H1 (cell line): ENCODE results near the gene CAPN3. TPM values are rescaled to one million over a fixed set of nuclear protein-coding genes. Genes with fewer than 3 reads are reported as not detected.

Experiments used
- CTCF ChIA-PET: fragments of 300-600 bp; sonication (Branson Sonifier 250); formaldehyde crosslinking; loops from one replicate; lab custom pipeline; 2021; ENCODE audit not compliant: partially characterized antibody; lab: Charles Lee
- POLR2A ChIA-PET: fragments of 300-600 bp; sonication (Branson Sonifier 250); formaldehyde crosslinking; loops from one replicate; lab custom pipeline; 2021; ENCODE audit warnings: inconsistent platforms; ENCODE audit not compliant: partially characterized antibody; lab: Charles Lee
- DNase-seq, 2 experiments: peaks; one replicate each; pipeline versions ENCODE4 v3.0.0 to v3.0.0-alpha.2; 2010 to 2022; ENCODE audit warnings: low spot score in 2 of 2, low read depth in 1 of 2, mixed read lengths in 1 of 2
- FAIRE-seq: peaks from 2 replicates; lab custom pipeline; 2011; peaks lifted over from hg19 to GRCh38; lab: Jason Lieb, UNC
- H2AFZ ChIP-seq: 2 replicates; pipeline ENCODE4 v1.8.1; 2012; ENCODE audit warnings: low read length, inconsistent platforms
- H2AK5ac ChIP-seq: 2 replicates; pipeline ENCODE4 v1.6.1; 2013; ENCODE audit warnings: low read depth, low read length
- H2BK120ac ChIP-seq: replicated peaks from 2 replicates; pipeline ENCODE3; 2013; ENCODE audit warnings: low read depth, low read length, inconsistent platforms
- H2BK12ac ChIP-seq: 2 replicates; pipeline ENCODE4 v1.6.1; 2013; ENCODE audit warnings: low read depth, low read length
- H2BK15ac ChIP-seq: 2 replicates; pipeline ENCODE4 v1.6.1; 2013; ENCODE audit warnings: low read length
- H2BK20ac ChIP-seq: 2 replicates; pipeline ENCODE4 v1.6.1; 2013; ENCODE audit warnings: low read length
- H2BK5ac ChIP-seq: 2 replicates; pipeline ENCODE4 v1.6.1; 2013; ENCODE audit warnings: low read depth, low read length
- H3K14ac ChIP-seq: 2 replicates; pipeline ENCODE4 v1.6.1; 2013; ENCODE audit warnings: inconsistent platforms; ENCODE audit not compliant: insufficient read length
- H3K18ac ChIP-seq: 2 replicates; pipeline ENCODE4 v1.6.1; 2013; ENCODE audit warnings: low read length; ENCODE audit errors: extremely low read depth
- H3K23ac ChIP-seq: 2 replicates; pipeline ENCODE4 v1.6.1; 2013; ENCODE audit warnings: inconsistent platforms; ENCODE audit not compliant: insufficient read length
- H3K23me2 ChIP-seq: 2 replicates; pipeline ENCODE4 v1.6.1; 2013; ENCODE audit warnings: low read depth, low read length
- H3K27ac ChIP-seq: 2 replicates; pipeline ENCODE4 v1.6.1; 2011; ENCODE audit warnings: low read depth, low read length, inconsistent platforms
- H3K27me3 ChIP-seq, 4 experiments: replicated peaks in 1 of 4; 1 replicate in 1 of 4; 2 replicates in 3 of 4; pipeline versions ENCODE4 v1.6.1 to v1.8.1; 2011 to 2013; ENCODE audit warnings: low read length in 3 of 4, mild to moderate bottlenecking in 3 of 4, inconsistent platforms in 2 of 4, mixed read lengths in 2 of 4, moderate library complexity in 1 of 4; ENCODE audit not compliant: control insufficient read depth in 3 of 4, insufficient read depth in 3 of 4; ENCODE audit errors: extremely low read depth in 1 of 4
- H3K36me3 ChIP-seq, 4 experiments: 2 replicates each; pipeline versions ENCODE4 v1.6.1 to v1.8.1; 2011 to 2013; ENCODE audit warnings: mild to moderate bottlenecking in 4 of 4, low read length in 3 of 4, moderate library complexity in 2 of 4, control low read depth in 1 of 4, inconsistent platforms in 1 of 4; ENCODE audit not compliant: insufficient read depth in 4 of 4, control insufficient read depth in 2 of 4
- H3K4ac ChIP-seq: replicated peaks from 2 replicates; pipeline ENCODE3; 2013; ENCODE audit warnings: low read length, low read depth, mixed read lengths, inconsistent platforms; ENCODE audit not compliant: insufficient read length
- H3K4me1 ChIP-seq, 4 experiments: replicated peaks in 1 of 4; 1 replicate in 1 of 4; 2 replicates in 3 of 4; pipeline versions ENCODE4 v1.6.1 to v1.8.1; 2011 to 2013; ENCODE audit warnings: low read length in 3 of 4, inconsistent platforms in 2 of 4, mixed read lengths in 1 of 4; ENCODE audit not compliant: insufficient read depth in 4 of 4, control insufficient read depth in 3 of 4
- H3K4me2 ChIP-seq, 2 experiments: 2 replicates each; pipeline versions ENCODE4 v1.6.1 to v1.8.1; 2011 to 2013; ENCODE audit warnings: low read depth in 2 of 2, low read length in 2 of 2, control low read depth in 1 of 2, inconsistent platforms in 1 of 2, mild to moderate bottlenecking in 1 of 2; ENCODE audit not compliant: insufficient read depth in 1 of 2
- H3K4me3 ChIP-seq, 4 experiments: fragments of 200-600, 300-600 bp in 1 of 4; sonication (generic), shearing (Covaris generic), sonication (Bioruptor Twin) in 1 of 4; 2 replicates each; pipeline versions ENCODE4 v1.5.1 to v1.8.1; 2011 to 2016; ENCODE audit warnings: low read length in 4 of 4, low read depth in 3 of 4, control low read depth in 2 of 4, inconsistent platforms in 2 of 4, mild to moderate bottlenecking in 2 of 4, mixed read lengths in 1 of 4, moderate library complexity in 1 of 4; ENCODE audit not compliant: insufficient read depth in 2 of 4; ENCODE audit errors: extremely low read depth in 1 of 4
- H3K56ac ChIP-seq: replicated peaks from 2 replicates; pipeline ENCODE3; 2013; ENCODE audit warnings: low read depth, mild to moderate bottlenecking, mixed read lengths, low read length, inconsistent platforms; ENCODE audit not compliant: insufficient read length
- H3K79me1 ChIP-seq: 2 replicates; pipeline ENCODE4 v1.6.1; 2013; ENCODE audit warnings: low read depth, low read length, control low read depth
- H3K79me2 ChIP-seq, 2 experiments: 2 replicates each; pipeline versions ENCODE4 v1.6.1 to v1.8.1; 2012 to 2013; ENCODE audit warnings: low read length in 2 of 2, mild to moderate bottlenecking in 2 of 2, inconsistent platforms in 1 of 2; ENCODE audit not compliant: insufficient read depth in 2 of 2, control insufficient read depth in 1 of 2
- H3K9ac ChIP-seq, 4 experiments: replicated peaks in 1 of 4; 1 replicate in 1 of 4; 2 replicates in 3 of 4; pipeline versions ENCODE4 v1.6.1 to v1.8.1; 2011 to 2013; ENCODE audit warnings: low read depth in 3 of 4, low read length in 3 of 4, control low read depth in 2 of 4, mild to moderate bottlenecking in 2 of 4, moderate library complexity in 2 of 4, inconsistent platforms in 1 of 4; ENCODE audit errors: extremely low read depth in 1 of 4
- H3K9me3 ChIP-seq, 2 experiments: 2 replicates each; pipeline versions ENCODE4 v1.6.1 to v1.8.1; 2012 to 2013; ENCODE audit warnings: mild to moderate bottlenecking in 2 of 2, moderate library complexity in 2 of 2, control low read depth in 1 of 2, inconsistent platforms in 1 of 2, low read depth in 1 of 2, low read length in 1 of 2, mixed read lengths in 1 of 2; ENCODE audit not compliant: insufficient read depth in 2 of 2
- H4K20me1 ChIP-seq, 2 experiments: replicated peaks in 1 of 2; 2 replicates each; pipeline versions ENCODE3 to v1.8.1; 2011 to 2013; ENCODE audit warnings: inconsistent platforms in 2 of 2, low read length in 2 of 2, mild to moderate bottlenecking in 1 of 2; ENCODE audit not compliant: insufficient read depth in 2 of 2, control insufficient read depth in 1 of 2
- H4K5ac ChIP-seq: 2 replicates; pipeline ENCODE4 v1.6.1; 2013; ENCODE audit warnings: low read length, low read depth, mixed read lengths, inconsistent platforms; ENCODE audit not compliant: insufficient read length
- H4K8ac ChIP-seq: 2 replicates; pipeline ENCODE4 v1.8.0; 2013; ENCODE audit warnings: mild to moderate bottlenecking, moderate library complexity, low read length, inconsistent platforms; ENCODE audit not compliant: insufficient read depth; ENCODE audit errors: extremely low read depth
- H4K91ac ChIP-seq: replicated peaks from 2 replicates; pipeline ENCODE3; 2013; ENCODE audit warnings: low read length, mixed read lengths, inconsistent platforms; ENCODE audit not compliant: insufficient read length
- RXRA ChIP-seq: IDR thresholded peaks from 2 replicates; pipeline ENCODE4 v1.6.1; 2011; ENCODE audit warnings: low read depth, mild to moderate bottlenecking, low read length, moderate library complexity; ENCODE audit not compliant: insufficient read depth
- TBP ChIP-seq: IDR thresholded peaks from 2 replicates; pipeline ENCODE4 v1.6.1; 2011; ENCODE audit warnings: low read depth, low read length, improper control_type of control experiment
- polyA plus RNA-seq, 7 experiments: library from polyadenylated mRNA; depleted of rRNA in 3 of 7; stranded (reverse) in 5 of 7; unstranded in 2 of 7; fragments of >200 nt in 5 of 7; fragments of 200-250 nt in 2 of 7; gene quantifications; 1 replicate in 5 of 7; 2 replicates in 1 of 7; 4 replicates in 1 of 7; pipeline versions ENCODE4 v1.2.1 to v1.2.3, GENCODE V29; 2011 to 2013; ENCODE audit warnings: missing spikeins in 2 of 7, mixed read lengths in 2 of 7
- total RNA-seq: library from RNA; stranded (reverse); fragmentation: NEBNext Ultra II Directional; extraction: Animal tissue kit (Norgen Biotek cat#: 25700); gene quantifications from 2 replicates; pipeline ENCODE4 v1.2.1, GENCODE V29; 2021

CAPN3 gene
- total and polyA plus RNA-seq, 2 of the 8 experiments (the other 6 are each of a cell fraction or from before 2014, with no cell fraction given) = 0.80 to 2.1 TPM

DNA sequence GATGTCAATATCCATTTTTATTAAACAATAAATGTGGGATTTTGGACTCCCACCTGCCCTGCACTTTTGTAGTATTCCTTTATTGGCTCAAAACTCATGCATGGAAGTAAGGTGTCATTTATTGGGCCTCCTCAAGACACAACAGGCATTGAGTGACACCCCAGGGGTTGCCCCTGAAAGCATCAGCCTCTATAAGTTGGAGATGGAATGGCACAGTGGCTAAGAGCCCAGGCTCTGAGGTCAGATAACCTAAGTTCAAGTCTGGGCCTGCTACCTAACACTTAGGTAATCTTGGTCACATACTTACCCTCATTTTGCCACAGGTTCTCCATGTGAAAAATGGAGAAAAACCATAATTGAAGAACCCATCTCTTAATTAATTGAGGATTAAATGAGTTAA, 4.6 kb downstream of the CAPN3 start:
- no peaks in the 10 kb centered on the region for H3K79me2 ChIP-seq
- H3K18ac ChIP-seq = peak overlapping the region; percentile 40
- H3K79me1 ChIP-seq = no peaks in the 10 kb centered on the region
- no peak overlapping the region for H2BK15ac ChIP-seq
- DNase-seq (no peak), FAIRE-seq (no peak)
- no peak overlapping the region for H3K9ac ChIP-seq
- no peak overlapping the region for H3K27ac ChIP-seq
- H2BK120ac ChIP-seq = peak overlapping the region; percentile 62
- peak overlapping the region; percentile 80; the same call in 1 of the 2 replicates for H2BK20ac ChIP-seq
- peak overlapping the region; percentile 80; the same call in 1 of the 2 replicates for H2BK5ac ChIP-seq
- H4K8ac ChIP-seq = no peak overlapping the region
- H3K4me1 ChIP-seq = peaks cover 0 to 10% (median 5%) of the 10 kb centered on the region in 4 experiments; a peak in 5 of 7 replicates
- H4K5ac ChIP-seq = no peak overlapping the region
- H3K9me3 ChIP-seq = peaks cover 0 to 2% of the 10 kb centered on the region in 2 experiments; a peak in 2 of 4 replicates
- TF ChIP-seq TBP = peak; percentile 85
- TF ChIP-seq RXRA = no peak
- ChIA-PET CTCF (no interaction called here), POLR2A (no interaction called here)
- H3K4me2 ChIP-seq = peak overlapping the region in 1 of 2 experiments; percentile 15; a peak in 2 of 4 replicates
- H3K27me3 ChIP-seq = no peaks in the 10 kb centered on the region; a peak in 4 of 7 replicates
- no peak overlapping the region for H3K14ac ChIP-seq
- H4K20me1 ChIP-seq = no peaks in the 10 kb centered on the region
- no peak overlapping the region for H4K91ac ChIP-seq
- no peaks in the 10 kb centered on the region for H3K36me3 ChIP-seq
- H3K23me2 ChIP-seq = no peaks in the 10 kb centered on the region
- peak overlapping the region; percentile 23; the same call in 1 of the 2 replicates for H2BK12ac ChIP-seq
- H3K4me3 ChIP-seq = no peak overlapping the region
- no peak overlapping the region for H2AFZ ChIP-seq
- no peak overlapping the region for H3K56ac ChIP-seq
- H3K23ac ChIP-seq = no peak overlapping the region
- H3K4ac ChIP-seq = no peak overlapping the region
- H2AK5ac ChIP-seq = 0 out of 2 replicates have a peak overlapping the region, but pooled peaks have one; percentile 29
